VCaP (cell line): ENCODE data around the gene DNAJB13.

Source experiments
- H3K27ac ChIP-seq: fragments of 450-650 bp; 2 replicates; pipeline ENCODE4 v1.5.1; 2017
- CTCF ChIP-seq: fragments of 450-650 bp; conservative IDR thresholded peaks from 2 replicates; pipeline ENCODE4 v1.5.1; 2017; ENCODE audit warnings: mild to moderate bottlenecking, moderate library complexity

Gene DNAJB13

GRCh38 chr11:74009675-74010305 lies 59.0 kb downstream of the DNAJB13 start:
- H3K27ac ChIP-seq: no peak overlapping the region
- TF ChIP-seq CTCF: no peak

- H3K27ac ChIP-seq: no peak overlapping the region
- TF ChIP-seq CTCF: no peak
Measured at GRCh38 chr11:74010306-74011300, 59.8 kb downstream of the DNAJB13 start.

- no peak for TF ChIP-seq CTCF
- H3K27ac ChIP-seq: no peak overlapping the region
Measured at GRCh38 chr11:74011360-74012073, 60.7 kb downstream of the DNAJB13 start.

GRCh38 chr11:74012074-74012809 lies 61.4 kb downstream of the DNAJB13 start:
- no peak overlapping the region for H3K27ac ChIP-seq
- no peak for TF ChIP-seq CTCF

- TF ChIP-seq CTCF: no peak
- no peak overlapping the region for H3K27ac ChIP-seq
Measured at GRCh38 chr11:74013141-74013540, 62.3 kb downstream of the DNAJB13 start.

GRCh38 chr11:74014880-74015279 lies 64.1 kb downstream of the DNAJB13 start:
- no peak overlapping the region for H3K27ac ChIP-seq
- TF ChIP-seq CTCF: no peak
